IMR-90 (cell line): ENCODE measurements around the gene KRTAP9-2. TPM values are rescaled to one million over a fixed set of nuclear protein-coding genes. Genes with fewer than 3 reads are reported as not detected.
"Not testable (repeated sequence)": the region's sequence is repeated elsewhere in the genome, so short reads cannot be mapped to it uniquely, and the experiment has no call there.

Experiments
- ATAC-seq: fragments of 200-7000 bp; cut with Tn5 transposase; 2 replicates; pipeline ENCODE4 v1.9.1; 2020; ENCODE audit warnings: low read depth, mild to moderate bottlenecking, moderate library complexity
- BruUV-seq: library from RNA; stranded (reverse); fragments of 400-500 nt; replicated peaks from 2 replicates; lab custom pipeline; 2021; lab: Mats Ljungman, UMichigan
- CTCF ChIA-PET: fragments of 300-600 bp; formaldehyde crosslinking; extraction: SDS; loops from one replicate; lab custom pipeline; 2021; ENCODE audit warnings: antibody characterized with exemption; lab: Yijun Ruan, JAX
- POLR2A ChIA-PET: fragments of 300-600 bp; sonication (Branson Sonifier 250); formaldehyde crosslinking; loops from one replicate; lab custom pipeline; 2022; ENCODE audit warnings: antibody characterized with exemption; ENCODE audit not compliant: unreplicated experiment; lab: Charles Lee
- DNase-seq: peaks from one replicate; pipeline ENCODE4 v3.0.0; 2013
- H2AFZ ChIP-seq: replicated peaks from 2 replicates; pipeline ENCODE3; 2013; ENCODE audit warnings: low read length, mild to moderate bottlenecking; ENCODE audit not compliant: poor library complexity
- H2AK5ac ChIP-seq: 2 replicates; pipeline ENCODE4 v1.6.1; 2013; ENCODE audit warnings: low read depth, low read length, inconsistent platforms
- H2AK9ac ChIP-seq: replicated peaks from 2 replicates; pipeline ENCODE3; 2013; ENCODE audit warnings: mild to moderate bottlenecking, low read depth, low read length, moderate library complexity; ENCODE audit not compliant: poor library complexity
- H2BK120ac ChIP-seq: 2 replicates; pipeline ENCODE4 v1.6.1; 2013; ENCODE audit warnings: low read depth, low read length, inconsistent platforms
- H2BK15ac ChIP-seq: 3 replicates; pipeline ENCODE4 v1.6.1; 2013; ENCODE audit warnings: low read depth, low read length, inconsistent platforms
- H2BK20ac ChIP-seq: 2 replicates; pipeline ENCODE4 v1.6.1; 2013; ENCODE audit warnings: low read depth, mild to moderate bottlenecking, inconsistent platforms, low read length, moderate library complexity
- H2BK5ac ChIP-seq: 2 replicates; pipeline ENCODE4 v1.6.1; 2013; ENCODE audit warnings: mild to moderate bottlenecking, low read depth, low read length, inconsistent platforms; ENCODE audit not compliant: poor library complexity, severe bottlenecking
- H3K14ac ChIP-seq: replicated peaks from 2 replicates; pipeline ENCODE4 v1.6.1; 2013; ENCODE audit warnings: low read depth, low read length, inconsistent platforms
- H3K18ac ChIP-seq: 2 replicates; pipeline ENCODE4 v1.6.1; 2013; ENCODE audit warnings: low read depth, low read length, control low read depth
- H3K23ac ChIP-seq: 2 replicates; pipeline ENCODE4 v1.6.1; 2013; ENCODE audit warnings: low read depth, low read length, inconsistent platforms
- H3K27ac ChIP-seq: 2 replicates; pipeline ENCODE4 v1.5.1; 2013; ENCODE audit warnings: mild to moderate bottlenecking, control low read depth, low read length; ENCODE audit not compliant: insufficient read depth
- H3K27me3 ChIP-seq: 2 replicates; pipeline ENCODE4 v1.6.1; 2013; ENCODE audit warnings: low read length; ENCODE audit not compliant: control insufficient read depth, insufficient read depth
- H3K36me3 ChIP-seq: 2 replicates; pipeline ENCODE4 v1.6.1; 2013; ENCODE audit warnings: low read length, mixed read lengths; ENCODE audit not compliant: control insufficient read depth, insufficient read depth
- H3K4ac ChIP-seq: 2 replicates; pipeline ENCODE4 v1.6.1; 2013; ENCODE audit warnings: low read depth, low read length, inconsistent platforms
- H3K4me1 ChIP-seq: 2 replicates; pipeline ENCODE4 v1.6.1; 2013; ENCODE audit warnings: low read length, mixed read lengths; ENCODE audit not compliant: control insufficient read depth, insufficient read depth
- H3K4me2 ChIP-seq: 2 replicates; pipeline ENCODE4 v1.6.1; 2013; ENCODE audit warnings: low read depth, mild to moderate bottlenecking, control low read depth, low read length, moderate library complexity
- H3K4me3 ChIP-seq: 2 replicates; pipeline ENCODE4 v1.5.1; 2013; ENCODE audit warnings: low read depth, mild to moderate bottlenecking, control low read depth, low read length, moderate library complexity; ENCODE audit not compliant: insufficient read depth
- H3K56ac ChIP-seq: 2 replicates; pipeline ENCODE4 v1.6.1; 2013; ENCODE audit warnings: low read length, inconsistent platforms; ENCODE audit not compliant: insufficient read depth; ENCODE audit errors: extremely low read depth
- H3K79me1 ChIP-seq, 2 experiments: 2 replicates each; pipeline ENCODE4 v1.6.1; 2013; ENCODE audit warnings: low read length in 2 of 2, inconsistent platforms in 1 of 2, low read depth in 1 of 2
- H3K9ac ChIP-seq: 2 replicates; pipeline ENCODE4 v1.6.1; 2013; ENCODE audit warnings: low read depth, low read length, control low read depth
- H3K9me1 ChIP-seq: 2 replicates; pipeline ENCODE4 v1.6.1; 2013; ENCODE audit warnings: low read length, inconsistent platforms; ENCODE audit not compliant: insufficient read depth
- H3K9me3 ChIP-seq: 2 replicates; pipeline ENCODE4 v1.6.1; 2013; ENCODE audit warnings: low read length; ENCODE audit not compliant: control insufficient read depth, insufficient read depth
- H4K20me1 ChIP-seq: 2 replicates; pipeline ENCODE4 v1.6.1; 2013; ENCODE audit warnings: low read length, inconsistent platforms; ENCODE audit not compliant: insufficient read depth
- H4K5ac ChIP-seq: 2 replicates; pipeline ENCODE4 v1.6.1; 2013; ENCODE audit warnings: mild to moderate bottlenecking, low read depth, low read length, control low read depth
- H4K8ac ChIP-seq, 2 experiments: 2 replicates each; pipeline ENCODE4 v1.6.1; 2013; ENCODE audit warnings: low read depth in 2 of 2, low read length in 2 of 2, control low read depth in 1 of 2, inconsistent platforms in 1 of 2
- H4K91ac ChIP-seq: 2 replicates; pipeline ENCODE4 v1.6.1; 2013; ENCODE audit warnings: low read depth, low read length, inconsistent platforms; ENCODE audit not compliant: insufficient read depth
- WGBS, 2 experiments: methylation state at CpG; one replicate each; pipeline versions ENCODE4 v1.1.5 to v1.1.7; 2013; ENCODE audit warnings: missing lambda C conversion rate in 2 of 2; ENCODE audit not compliant: insufficient read length in 1 of 2; ENCODE audit errors: extremely low coverage in 2 of 2; 5-methylcytosine and 5-hydroxymethylcytosine counted together
- dilution Hi-C: fragments of 300-500 bp; cut with HindIII; formaldehyde crosslinking; loops from one replicate; pipeline ENCODE4 v1.14.3; 2018; ENCODE audit warnings: low sequenced_read_pairs; ENCODE audit not compliant: unreplicated experiment
- in situ Hi-C: fragments of 300-500 bp; cut with MboI; formaldehyde crosslinking; loops from 3 replicates; pipeline ENCODE4 v1.14.3; 2019; ENCODE audit warnings: low sequenced_read_pairs, inconsistent platforms, mixed read lengths
- intact Hi-C: fragments of 100-400 bp; cut with micrococcal nuclease; formaldehyde crosslinking; loops from 2 replicates; pipeline ENCODE4 v1.10.0; 2022
- polyA plus RNA-seq, 3 experiments: library from polyadenylated mRNA; depleted of rRNA; stranded (reverse); fragments of >200 nt; gene quantifications; 2 replicates each; pipeline ENCODE4 v1.2.3, GENCODE V29; 2012; ENCODE audit warnings: low replicate concordance in 1 of 3
- total RNA-seq: library from RNA; depleted of rRNA; stranded (reverse); fragments of >200 nt; gene quantifications from 2 replicates; pipeline ENCODE4 v1.2.3, GENCODE V29; 2012

KRTAP9-2 gene
- total and polyA plus RNA-seq, 2 of the 4 experiments (the other 2 are of a cell fraction): not detected

DNA sequence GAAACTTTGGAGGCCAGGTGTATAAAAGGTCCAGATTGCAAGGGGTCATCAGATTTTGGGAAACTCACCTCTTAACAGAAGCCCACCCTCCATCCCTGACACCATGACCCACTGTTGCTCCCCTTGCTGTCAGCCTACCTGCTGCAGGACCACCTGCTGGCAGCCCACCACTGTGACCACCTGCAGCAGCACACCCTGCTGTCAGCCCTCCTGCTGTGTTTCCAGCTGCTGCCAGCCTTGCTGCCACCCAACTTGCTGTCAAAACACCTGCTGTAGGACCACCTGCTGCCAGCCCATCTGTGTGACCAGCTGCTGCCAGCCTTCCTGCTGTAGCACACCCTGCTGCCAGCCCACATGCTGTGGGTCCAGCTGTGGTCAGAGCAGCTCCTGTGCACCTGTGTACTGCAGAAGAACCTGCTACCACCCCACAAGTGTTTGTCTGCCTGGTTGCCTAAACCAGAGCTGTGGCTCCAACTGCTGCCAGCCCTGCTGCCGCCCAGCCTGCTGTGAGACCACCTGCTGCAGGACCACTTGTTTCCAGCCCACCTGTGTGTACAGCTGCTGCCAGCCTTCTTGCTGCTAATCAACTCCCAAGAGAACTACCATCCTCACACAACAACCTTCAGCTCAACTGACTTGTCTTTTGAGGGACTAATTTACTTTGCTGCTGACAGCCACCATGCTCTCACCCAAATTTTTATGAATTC lies 6.1 kb downstream of the KRTAP9-2 start, which contains the start of gene KRTAP9-3:
Gene KRTAP9-3 (plus strand): TSS at position 51 of the 707 bp plus-strand sequence. CDS start 53 bp downstream, at position 104.
- dilution Hi-C loops: not testable (repeated sequence)

DNA sequence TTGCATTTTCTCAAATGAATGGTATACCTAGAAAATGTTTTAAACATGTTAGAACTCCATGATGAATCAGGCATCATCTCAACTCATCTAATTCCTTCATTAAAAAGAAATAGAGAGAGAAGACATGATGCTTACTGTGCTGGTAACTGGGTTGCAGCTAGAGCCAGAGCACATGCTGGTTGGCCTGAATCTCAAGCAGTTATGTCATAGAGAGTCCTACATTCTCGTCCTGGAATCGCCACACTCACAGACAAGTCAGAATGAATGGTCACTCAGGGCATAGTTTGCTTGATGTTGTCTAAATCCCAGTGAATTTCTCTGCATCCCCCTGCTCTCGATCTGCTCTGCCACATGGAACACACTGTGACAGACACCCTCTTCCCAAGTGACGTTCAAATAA lies 10.7 kb downstream of the KRTAP9-2 start:
- H3K4me1 ChIP-seq, H3K4me2 ChIP-seq, H3K56ac ChIP-seq, H3K9ac ChIP-seq, H2BK15ac ChIP-seq, in situ Hi-C loops, H4K8ac ChIP-seq, H3K4me3 ChIP-seq, dilution Hi-C loops, H2AFZ ChIP-seq, DNase-seq, H2BK120ac ChIP-seq, POLR2A ChIA-PET, ATAC-seq, H3K27me3 ChIP-seq, H3K18ac ChIP-seq, H3K79me1 ChIP-seq, H3K9me3 ChIP-seq, H2BK5ac ChIP-seq, H4K91ac ChIP-seq, H3K23ac ChIP-seq, H2AK9ac ChIP-seq, H3K14ac ChIP-seq, H3K27ac ChIP-seq, H4K20me1 ChIP-seq, H2BK20ac ChIP-seq, H3K36me3 ChIP-seq, H3K4ac ChIP-seq, H3K9me1 ChIP-seq, CTCF ChIA-PET, BruUV-seq, H4K5ac ChIP-seq, H2AK5ac ChIP-seq, intact Hi-C loops: not testable (repeated sequence)
- no CpG with 5 or more reads among the region's 4 CpGs for WGBS, 2 experiments

More for the DNA sequence above, 6.1 kb downstream of the KRTAP9-2 start, which contains the start of gene KRTAP9-3:
- intact Hi-C loops, H2AK5ac ChIP-seq, H2BK20ac ChIP-seq, H3K9ac ChIP-seq, H3K9me1 ChIP-seq, H3K4me3 ChIP-seq, H3K4me2 ChIP-seq, POLR2A ChIA-PET, H3K9me3 ChIP-seq, DNase-seq, H3K23ac ChIP-seq, H2BK5ac ChIP-seq, H2BK120ac ChIP-seq, H2AFZ ChIP-seq, H3K27me3 ChIP-seq, BruUV-seq, in situ Hi-C loops, H3K4me1 ChIP-seq, H4K91ac ChIP-seq, ATAC-seq, H2AK9ac ChIP-seq, H3K56ac ChIP-seq, H3K4ac ChIP-seq, H3K18ac ChIP-seq, H3K14ac ChIP-seq, H4K5ac ChIP-seq, H3K27ac ChIP-seq, H3K36me3 ChIP-seq, H2BK15ac ChIP-seq, H3K79me1 ChIP-seq, CTCF ChIA-PET, H4K8ac ChIP-seq, H4K20me1 ChIP-seq: not testable (repeated sequence)
- no CpG with 5 or more reads among the region's 1 CpG for WGBS, 2 experiments
